ENCODE measurements around the gene ARMC3.
A peak's percentile ranks its signal among the peaks of the same experiment; 100 is the strongest.

The ARMC3 gene

DNA sequence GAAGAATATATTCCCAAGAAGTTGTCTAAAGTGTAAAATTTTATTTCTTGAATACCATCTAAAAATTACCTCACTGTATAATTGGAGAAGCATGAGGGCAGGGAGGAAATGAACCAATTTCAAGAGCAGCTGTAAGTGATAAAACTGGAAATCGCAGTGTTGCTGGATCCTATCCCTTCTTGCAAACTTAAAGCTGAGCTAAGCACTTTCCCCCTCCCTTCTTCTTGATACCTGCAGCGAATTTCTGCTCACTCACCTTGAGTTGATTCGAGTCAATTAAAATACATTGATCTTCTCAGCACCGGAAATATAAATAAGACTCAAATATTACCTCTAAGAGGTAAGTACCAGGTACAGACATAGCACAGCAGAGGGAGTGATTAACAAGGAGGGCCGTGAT, 65.5 kb downstream of the ARMC3 start:
- no peak for DNase-seq

GRCh38 chr10:22997096-22997495, 69.2 kb downstream of the ARMC3 start:
- no peak for DNase-seq

- DNase-seq = no peak
Observed at GRCh38 chr10:22998091-22998490, 70.2 kb downstream of the ARMC3 start.

GRCh38 chr10:22999942-23000341, 72.1 kb downstream of the ARMC3 start:
- DNase-seq = no peak

GRCh38 chr10:23001901-23002516, 74.2 kb downstream of the ARMC3 start:
- DNase-seq = no peak

- DNase-seq = no peak
Observed at GRCh38 chr10:23005150-23005549, 77.3 kb downstream of the ARMC3 start.

- DNase-seq = no peak
Observed at GRCh38 chr10:23013581-23014335, 85.9 kb downstream of the ARMC3 start.

DNA sequence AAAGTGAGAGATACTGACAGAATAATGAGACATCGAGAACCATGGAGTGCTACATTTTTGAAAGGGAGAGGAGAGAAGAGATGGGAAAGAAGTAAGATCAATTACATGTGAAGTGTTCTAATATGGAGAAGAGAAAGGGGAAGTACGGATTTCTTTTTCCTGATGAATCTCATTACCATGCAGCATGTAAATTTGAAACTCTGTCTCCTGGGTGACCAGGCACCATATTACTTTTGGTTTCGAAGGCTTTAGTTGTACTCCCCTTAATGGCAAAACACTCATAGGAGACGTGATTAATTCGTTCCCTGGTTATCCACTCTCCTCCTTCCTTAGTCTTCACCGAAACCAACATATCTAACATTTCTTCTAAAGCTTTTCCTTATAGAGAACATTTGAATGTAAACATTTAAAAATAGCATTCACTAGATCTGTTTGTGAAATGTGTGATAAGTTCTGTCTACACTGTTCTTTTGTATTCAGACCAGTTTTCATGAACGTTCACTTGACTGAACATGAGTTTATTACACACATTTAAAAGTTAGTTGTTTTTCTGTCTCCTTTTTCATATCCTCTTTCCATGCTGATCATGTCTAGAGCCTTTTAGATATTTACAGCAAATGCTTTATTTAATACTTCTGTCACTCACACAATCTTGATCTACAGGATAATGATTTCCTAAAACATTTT, 87.3 kb downstream of the ARMC3 start:
- DNase-seq = no peak

DNA sequence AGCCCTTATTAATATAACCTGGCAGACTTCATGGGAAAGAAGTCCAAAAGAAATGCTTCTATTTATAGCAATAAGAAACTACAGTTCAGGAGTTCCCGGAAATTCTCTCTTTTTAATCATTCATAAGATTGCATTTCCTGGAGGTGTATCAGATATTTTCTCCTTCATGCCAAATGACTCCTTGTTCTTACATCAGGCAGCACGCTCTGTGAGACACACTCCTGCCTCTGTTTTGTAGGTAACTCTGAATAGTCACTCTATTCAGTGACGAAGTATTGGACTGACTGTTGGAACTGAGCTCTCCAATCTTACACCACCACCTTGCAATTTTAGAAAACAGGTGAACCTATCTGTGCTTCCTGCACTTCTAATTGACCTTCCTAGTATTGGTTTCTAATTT, 88.8 kb downstream of the ARMC3 start:
- DNase-seq = no peak

DNA sequence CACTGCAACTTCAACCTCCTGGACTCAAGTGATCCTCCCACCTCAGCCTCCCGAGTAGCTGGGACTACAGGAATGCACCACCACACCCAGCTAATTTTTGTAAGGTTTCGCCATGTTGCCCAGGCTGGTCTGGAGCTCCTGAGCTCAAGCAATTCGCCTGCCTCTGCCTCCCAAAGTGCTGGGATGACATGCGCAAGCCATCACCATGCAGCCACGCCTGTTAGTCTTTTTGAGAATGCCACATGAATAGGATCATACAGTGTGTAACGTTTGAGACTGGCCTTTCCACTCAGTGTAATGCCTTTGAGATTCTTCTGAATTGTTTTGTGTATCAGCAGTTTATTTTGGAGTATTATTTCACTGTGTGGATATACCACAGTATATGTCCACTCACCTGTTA, 91.8 kb downstream of the ARMC3 start:
- DNase-seq = no peak

DNA sequence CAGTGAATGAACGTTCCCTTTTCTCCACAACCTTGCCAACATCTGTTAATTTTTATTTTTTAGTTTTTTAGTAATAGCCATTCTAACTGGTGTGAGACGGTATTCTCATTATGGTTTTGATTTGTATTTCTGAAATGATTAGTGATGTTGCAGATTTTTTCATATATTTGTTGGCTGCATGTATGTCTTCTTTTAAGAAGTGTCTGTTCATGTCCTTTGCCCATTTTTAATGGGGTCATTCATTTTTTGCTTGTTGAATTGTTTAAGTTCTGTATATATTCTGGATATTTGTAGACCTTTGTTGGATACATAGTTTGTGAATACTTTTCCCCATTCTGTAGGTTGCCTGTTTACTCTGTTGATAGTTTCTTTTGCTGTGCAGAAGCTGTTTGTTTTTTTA, 93.6 kb downstream of the ARMC3 start:
- DNase-seq = no peak

DNA sequence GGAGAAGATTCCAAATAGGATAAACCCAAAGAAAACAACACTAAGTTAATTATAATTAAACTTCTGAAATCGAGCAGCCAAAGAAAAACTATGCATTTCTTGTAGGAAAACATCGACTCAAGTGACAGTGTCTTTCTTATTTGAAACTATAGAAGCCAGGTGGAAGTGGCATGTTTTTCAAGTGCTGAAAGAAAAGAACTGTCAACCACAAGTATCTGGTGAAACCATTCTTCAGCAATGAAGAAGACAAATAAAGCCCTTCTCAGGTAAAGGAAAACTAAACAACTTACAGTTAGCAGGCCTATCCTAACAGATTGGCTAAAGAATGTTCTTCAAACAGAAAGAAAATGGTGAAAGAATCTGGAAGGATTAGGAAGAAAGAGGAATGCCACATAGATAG, 96.1 kb downstream of the ARMC3 start:
- no peak for DNase-seq

DNA sequence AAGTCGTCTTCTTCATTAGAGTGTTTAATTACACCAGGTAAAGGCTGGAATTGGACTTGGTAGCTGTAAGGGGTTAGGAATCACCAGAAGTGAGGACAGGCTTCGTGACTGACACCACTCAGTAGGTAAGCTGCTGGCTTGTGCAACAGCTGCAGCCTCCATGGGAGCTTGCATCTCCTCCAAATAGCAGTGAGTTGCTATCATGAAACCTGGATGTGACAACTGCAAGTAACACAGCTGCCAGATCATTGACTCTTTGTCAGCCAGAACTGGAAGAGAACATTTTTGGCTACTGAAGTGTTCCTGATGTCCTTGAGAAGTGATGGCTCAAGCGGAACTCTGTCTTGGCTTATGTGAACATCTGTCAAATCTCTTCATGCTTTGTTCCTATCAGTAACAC, 103.5 kb downstream of the ARMC3 start:
- DNase-seq = no peak

DNA sequence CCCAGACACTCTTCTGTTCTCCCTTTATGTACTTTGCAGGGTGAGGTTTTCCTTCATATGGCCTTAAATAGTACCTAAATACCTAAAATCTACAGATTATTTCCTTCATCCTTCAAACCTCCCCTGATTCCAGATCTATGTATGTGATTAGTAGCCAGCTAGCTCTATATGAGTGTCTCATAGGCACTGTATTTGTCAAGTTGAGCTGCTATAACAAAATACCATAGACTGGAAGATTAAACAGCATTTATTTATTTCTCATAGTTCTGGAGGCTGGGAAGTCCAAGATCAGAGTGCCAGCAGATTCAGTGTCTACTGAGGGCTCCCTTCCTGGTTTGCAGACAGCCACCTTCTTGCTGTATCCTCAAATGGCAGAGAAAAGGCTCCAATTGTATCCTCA, 106.9 kb downstream of the ARMC3 start:
- no peak for DNase-seq

DNA sequence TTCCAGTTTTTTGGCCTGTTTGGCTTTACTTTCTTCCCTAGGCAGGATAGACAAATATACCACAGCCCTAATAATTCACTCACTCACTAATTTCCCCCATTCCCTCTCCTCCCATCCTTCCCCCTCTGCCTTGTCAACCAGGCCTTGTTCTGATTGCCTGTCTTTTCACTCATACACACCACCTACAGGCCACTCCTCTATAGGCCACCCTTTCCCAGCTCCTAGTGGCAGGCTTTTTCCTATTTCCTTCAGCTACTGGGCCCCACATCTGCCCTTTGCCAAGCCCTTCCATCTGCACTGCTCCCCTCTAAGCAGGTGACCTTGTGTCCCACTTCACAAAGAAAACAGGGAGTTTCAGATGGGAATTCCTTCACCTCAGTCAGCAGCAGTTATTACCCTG, 107.7 kb downstream of the ARMC3 start:
- no peak for DNase-seq

GRCh38 chr10:23037152-23037551, 109.3 kb downstream of the ARMC3 start:
- DNase-seq = no peak

DNA sequence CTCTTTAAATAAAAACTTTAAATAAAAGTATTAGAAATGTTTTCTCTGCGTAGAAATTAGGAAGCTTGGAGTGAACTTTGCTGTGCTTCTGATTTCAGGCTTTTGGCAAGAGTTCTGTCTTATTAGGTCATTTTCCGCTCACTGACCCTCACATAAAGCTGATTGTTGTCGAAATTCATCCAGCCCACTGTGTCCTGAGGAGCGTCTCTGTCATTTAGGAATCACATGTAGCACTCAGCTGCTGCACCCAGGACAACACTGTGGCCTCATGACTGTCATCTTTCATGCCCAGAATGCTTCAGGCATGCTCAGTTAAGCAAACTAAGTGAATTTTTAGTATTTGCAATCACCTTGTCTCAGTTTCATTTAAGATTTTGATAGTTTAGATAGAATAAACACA, 109.7 kb downstream of the ARMC3 start:
- no peak for DNase-seq

GRCh38 chr10:23038172-23038571, 110.3 kb downstream of the ARMC3 start:
- no peak for DNase-seq

DNA sequence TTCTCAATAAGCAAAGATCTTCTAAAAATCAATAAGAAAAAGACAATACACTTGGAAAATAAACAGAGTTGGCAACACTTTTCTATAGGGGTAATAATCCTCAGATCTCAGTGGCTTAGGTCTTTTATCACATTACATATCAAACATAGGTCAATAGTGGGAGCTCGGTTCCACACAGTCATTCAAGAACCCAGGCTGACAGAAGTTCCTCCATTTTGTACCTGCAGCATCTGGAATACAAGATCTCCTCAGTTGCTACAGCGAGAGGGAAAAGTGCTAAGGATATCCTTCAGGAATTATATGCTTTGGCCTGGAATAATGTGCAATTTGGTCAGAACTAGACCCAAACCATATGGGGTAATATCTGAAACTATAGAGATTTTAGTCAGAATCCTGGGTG, 112.1 kb downstream of the ARMC3 start:
- DNase-seq = no peak

DNA sequence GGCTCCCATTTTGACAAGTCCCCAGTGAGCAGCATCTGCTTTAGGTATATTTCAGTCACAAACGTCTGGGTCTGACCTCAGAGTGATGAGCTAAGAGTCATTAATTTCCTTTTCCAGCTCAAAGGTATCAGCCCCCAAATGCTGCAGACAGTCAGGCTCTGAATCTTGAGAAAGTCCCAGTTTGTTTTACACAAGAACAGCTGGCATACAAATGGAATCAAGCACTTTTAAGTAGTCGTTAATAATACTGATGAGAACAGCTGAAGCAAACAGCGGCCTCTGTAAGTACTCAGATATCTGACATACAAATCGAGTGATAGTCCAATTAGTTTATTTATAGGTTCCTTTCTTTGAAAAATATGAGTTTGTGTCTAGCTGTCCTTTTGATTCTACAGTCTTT, 118.2 kb downstream of the ARMC3 start:
- DNase-seq = no peak

DNA sequence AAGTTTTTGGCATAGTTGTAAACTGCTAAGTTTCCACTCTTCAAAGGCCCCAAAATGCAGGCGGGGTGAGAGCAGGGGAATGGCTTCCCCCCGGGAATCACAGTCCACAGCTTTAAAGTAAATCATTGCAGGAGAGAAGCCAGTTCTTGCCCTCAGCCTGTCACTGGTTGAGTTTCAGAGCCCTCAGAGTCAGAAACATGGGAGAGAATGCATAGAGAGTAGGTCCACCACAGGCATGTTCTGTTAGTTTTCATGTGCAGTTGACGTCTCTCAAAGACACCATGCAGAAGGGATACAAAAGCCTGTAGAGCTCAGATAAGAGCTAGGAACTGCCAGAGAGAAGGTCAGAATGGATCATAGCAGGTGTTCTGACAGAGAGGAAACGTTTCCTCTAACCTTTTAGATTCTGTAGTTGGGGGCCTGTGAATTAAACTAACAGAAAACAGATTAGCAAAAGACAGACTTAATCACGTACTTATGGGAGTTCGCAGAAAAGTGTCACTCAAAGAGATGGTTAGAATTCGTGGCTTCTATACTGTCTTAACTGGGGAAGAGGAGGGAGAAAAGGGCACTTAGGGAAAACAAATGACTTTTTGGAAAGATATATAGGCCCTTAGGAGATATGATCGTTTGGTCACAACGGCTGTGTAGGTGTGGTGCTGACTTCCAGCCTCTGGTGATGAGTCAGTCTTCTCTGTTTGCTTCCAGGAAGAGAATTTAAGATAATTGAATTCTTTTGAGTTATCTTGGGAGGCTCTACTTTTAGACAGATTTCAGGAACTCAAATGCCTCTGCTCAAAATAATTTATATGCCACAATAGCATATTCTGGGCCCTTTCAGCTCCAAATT, 119.6 kb downstream of the ARMC3 start:
- DNase-seq = peak; percentile 48

DNA sequence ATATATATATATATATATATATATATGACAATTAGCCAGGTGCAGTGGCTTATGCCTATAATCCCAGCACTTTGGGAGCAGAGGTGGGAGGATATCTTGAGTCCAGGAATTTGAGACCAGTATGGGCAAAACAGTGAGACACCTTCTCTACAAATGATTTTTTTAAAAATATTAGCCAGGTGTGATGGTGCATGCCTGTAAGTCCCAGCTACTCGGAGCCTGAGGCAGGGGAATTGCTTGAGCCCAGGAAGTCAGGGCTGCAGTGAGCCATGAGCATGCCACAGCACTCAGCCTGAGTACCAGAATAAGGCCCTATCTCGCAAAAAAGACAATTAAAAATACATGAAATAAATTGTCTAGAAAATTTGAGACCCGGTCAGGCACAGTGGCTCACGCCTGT, 120.3 kb downstream of the ARMC3 start:
- no peak for DNase-seq

DNA sequence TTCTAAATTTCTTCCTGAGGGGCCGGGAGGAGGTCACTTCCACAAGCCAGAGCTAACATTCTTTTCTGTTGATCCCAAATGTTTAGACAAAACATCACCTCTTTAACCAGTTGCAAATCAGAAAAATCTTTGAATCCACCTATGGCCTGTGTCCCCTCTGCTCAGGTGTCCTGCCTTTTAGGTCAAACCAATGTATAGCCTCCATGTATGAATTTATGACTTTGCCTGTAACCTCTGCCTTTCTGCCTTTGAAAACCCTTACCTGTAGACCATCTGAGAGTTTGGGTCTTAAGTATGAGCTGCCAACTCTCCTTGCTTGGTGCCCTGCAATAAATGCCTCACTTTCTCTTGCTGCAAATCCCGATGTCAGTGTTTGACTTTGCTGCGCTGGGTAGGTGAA, 123.4 kb downstream of the ARMC3 start:
- DNase-seq = no peak
